NCI-H1417 (cell line): Measurements from ENCODE around the gene ARHGAP30.

ENCODE experiments used
- DNase-seq, 3 experiments: peaks; one replicate each; lab custom pipeline; 2025; lab: John Stamatoyannopoulos, UW

The ARHGAP30 gene

DNA sequence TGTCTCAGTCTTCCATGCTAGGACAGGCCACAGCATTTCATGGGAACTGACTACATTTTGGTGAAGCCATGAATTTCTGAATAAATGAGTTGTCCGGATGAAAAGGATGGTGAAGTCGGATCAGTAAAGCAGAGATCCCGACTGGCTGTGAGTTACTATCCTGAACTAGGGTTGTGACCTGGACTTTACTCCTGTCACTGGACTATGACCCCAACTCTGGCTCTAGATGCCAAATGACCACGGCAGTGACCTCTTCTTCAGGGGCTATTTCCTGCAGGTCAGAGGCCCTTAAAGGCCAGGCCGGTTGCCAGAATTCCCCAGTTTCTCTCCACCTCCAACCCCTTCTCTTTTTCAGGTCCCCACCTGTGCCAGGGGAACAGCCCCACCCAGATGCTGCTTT lies 21.4 kb upstream of the ARHGAP30 start:
- no peak for DNase-seq

- DNase-seq = no peak
Observed at GRCh38 chr1:161090617-161091016, 20.9 kb upstream of the ARHGAP30 start.

- no peak for DNase-seq
Observed at GRCh38 chr1:161089938-161090337, 20.2 kb upstream of the ARHGAP30 start.

DNA sequence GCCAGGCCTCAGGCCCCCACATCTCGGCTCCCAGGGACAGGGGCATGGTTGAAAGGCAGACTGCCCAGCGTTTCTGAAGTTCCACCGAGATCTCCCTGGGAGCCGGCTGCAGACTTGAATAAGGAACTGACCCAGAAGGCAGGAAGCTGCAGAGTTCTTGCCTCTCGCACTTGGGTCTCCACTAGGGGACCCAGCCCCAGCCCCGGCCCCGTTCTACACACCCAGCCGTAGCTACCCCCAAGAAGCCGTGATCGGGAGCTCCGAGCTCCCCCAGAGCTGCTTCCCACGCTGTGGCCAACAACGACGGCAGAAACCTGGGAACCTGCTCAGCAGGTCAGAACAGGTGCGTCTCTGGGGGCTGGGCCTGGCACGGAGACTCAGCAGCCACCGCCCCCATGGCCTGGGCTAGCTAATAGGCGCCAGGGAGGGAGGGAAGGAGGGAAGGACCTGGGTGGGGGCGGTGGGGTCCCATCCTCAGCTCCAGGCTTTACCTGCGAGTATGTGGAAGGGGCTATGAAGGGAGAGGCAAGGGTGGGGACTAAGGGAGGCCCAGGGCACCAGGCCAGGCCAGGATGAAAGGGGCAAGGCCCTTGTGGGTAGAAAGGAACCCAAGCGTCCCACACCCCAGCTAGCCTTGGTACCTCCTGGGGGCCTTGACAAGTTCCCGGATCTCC lies 19.7 kb upstream of the ARHGAP30 start, which contains the start of gene NECTIN4:
NECTIN4 (minus strand) TSS at position 308 of the 674 bp plus-strand sequence; CDS start at position 46, 262 bp downstream.
- DNase-seq = peak in 1 of 3 experiments; percentile 6

DNA sequence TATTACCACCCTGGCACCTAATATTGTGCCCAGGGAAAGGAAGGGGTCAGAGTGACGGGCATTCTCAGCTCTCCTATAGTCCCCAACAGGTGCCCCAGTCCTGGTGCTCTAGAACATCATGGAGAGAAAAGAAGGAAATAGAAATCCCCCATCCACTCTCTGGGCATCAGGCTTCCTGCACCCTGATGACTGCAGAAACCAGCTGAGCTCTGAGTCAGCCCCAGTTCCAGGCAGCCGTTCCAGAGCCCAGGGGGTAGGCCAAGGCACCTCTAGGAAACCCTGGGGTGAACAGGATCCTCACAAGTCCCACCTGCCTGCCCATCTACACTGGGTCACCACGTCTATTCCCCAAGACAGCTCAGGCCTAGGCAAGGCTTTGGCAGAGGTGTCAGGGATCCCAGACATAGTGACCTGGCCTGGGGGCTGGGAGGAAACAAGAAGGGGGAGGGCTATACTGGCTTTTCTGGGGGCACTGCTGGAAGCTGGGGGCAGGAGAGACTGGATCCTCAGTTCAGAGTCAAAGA lies 19.0 kb upstream of the ARHGAP30 start:
- DNase-seq = no peak

DNA sequence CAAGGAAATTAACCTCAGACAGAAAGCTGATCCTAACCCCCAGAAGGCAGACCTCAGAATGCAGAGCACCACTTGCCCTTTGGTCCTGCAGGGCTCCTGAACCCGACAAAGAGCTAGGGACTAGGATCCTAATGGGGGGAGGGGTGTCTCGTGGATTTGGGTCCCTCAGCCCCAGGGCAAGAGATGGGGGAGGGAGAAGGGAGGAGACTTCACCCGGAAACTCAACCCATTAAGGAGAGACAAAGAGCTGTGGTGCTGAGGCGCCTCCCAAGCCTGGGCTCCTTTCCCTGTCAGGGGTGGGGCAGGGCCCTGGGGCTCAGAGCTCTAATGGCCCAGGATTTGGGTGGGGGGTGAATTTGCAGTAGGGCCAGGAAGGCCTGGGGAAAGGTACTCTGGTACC lies 16.8 kb upstream of the ARHGAP30 start:
- no peak for DNase-seq

GRCh38 chr1:161085165-161085564 lies 15.5 kb upstream of the ARHGAP30 start:
- no peak for DNase-seq

DNA sequence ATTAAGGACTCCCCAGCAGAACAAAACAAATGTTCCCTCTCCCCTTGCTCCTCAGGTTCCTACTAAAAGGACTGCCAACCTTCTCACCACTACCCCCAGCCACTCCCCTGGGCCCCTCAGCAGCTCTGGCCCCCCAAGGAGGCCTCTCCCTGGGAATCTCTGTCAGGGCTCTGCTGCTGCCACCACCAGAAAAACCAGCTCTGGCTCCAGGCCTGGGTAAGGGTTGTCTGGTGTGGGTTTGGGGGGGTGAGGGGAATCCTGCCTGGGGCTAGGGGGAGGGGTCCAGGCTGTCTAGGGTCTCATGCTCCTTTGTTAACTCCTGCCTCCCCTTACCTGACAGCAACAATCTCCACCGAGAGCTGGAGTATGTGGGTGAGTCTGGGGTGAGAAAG lies 14.9 kb upstream of the ARHGAP30 start:
- DNase-seq = no peak

DNA sequence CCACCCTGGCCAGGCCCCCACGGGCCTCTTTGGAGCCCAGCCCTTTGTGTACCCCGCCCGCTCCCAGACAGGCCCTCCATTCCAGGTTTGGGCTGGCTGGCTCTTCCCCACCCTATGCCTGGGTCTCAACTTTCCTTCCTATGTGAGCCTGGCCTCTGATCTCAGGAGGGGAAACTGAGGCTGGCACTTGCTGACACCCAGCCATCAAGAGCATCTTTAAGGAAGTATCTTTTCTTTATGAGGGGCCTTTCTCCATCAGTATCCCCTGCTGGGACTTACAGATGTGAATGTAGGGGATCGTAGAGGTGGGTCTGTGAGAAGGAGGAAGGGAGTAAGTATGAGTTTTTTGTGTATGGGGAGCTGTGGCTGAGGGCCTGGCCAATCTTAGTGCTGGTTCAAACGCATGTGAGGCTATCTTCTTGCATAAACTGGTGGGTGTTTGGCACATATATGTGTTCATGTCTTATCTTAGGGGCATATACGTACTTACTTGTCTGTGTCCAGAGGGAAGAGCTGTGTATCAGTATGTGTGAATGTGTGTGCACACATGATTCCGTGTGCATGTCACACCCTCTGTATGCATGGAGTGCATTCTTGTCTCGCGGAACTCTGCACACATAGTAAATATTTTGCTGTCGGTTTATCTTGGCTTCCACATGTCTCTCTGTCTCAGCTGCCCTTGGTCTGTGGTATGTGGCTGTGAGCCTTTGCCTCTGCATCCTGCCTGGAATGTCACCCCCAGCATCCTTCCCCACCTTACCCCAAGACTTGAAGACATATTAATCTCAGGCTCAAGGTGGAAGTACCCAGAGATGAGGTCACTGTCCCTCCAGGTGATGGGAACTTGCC lies 14.3 kb upstream of the ARHGAP30 start:
- no peak for DNase-seq

GRCh38 chr1:161082996-161083747 lies 13.5 kb upstream of the ARHGAP30 start:
- DNase-seq = no peak

DNA sequence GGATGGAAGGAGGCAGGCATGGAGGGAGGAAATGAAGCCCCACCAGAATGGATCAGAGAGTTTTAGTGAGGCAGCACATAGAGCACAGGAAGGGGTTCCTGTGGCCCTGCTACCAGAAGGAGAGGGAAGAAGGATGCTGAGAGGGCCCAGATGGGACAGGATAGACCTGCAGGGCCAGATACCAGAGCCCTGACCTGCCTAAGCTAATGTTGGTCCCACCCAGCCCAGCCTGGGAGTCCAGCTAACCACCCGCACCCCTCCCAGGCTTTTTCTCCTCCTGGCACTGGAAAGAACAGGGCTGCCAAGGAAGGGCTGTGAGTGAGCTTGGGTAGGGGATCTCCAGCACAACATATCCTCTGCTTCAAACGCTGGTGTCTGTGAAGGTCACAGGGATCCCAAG lies 12.8 kb upstream of the ARHGAP30 start:
- DNase-seq = no peak

GRCh38 chr1:161081519-161081918 lies 11.8 kb upstream of the ARHGAP30 start:
- no peak for DNase-seq

DNA sequence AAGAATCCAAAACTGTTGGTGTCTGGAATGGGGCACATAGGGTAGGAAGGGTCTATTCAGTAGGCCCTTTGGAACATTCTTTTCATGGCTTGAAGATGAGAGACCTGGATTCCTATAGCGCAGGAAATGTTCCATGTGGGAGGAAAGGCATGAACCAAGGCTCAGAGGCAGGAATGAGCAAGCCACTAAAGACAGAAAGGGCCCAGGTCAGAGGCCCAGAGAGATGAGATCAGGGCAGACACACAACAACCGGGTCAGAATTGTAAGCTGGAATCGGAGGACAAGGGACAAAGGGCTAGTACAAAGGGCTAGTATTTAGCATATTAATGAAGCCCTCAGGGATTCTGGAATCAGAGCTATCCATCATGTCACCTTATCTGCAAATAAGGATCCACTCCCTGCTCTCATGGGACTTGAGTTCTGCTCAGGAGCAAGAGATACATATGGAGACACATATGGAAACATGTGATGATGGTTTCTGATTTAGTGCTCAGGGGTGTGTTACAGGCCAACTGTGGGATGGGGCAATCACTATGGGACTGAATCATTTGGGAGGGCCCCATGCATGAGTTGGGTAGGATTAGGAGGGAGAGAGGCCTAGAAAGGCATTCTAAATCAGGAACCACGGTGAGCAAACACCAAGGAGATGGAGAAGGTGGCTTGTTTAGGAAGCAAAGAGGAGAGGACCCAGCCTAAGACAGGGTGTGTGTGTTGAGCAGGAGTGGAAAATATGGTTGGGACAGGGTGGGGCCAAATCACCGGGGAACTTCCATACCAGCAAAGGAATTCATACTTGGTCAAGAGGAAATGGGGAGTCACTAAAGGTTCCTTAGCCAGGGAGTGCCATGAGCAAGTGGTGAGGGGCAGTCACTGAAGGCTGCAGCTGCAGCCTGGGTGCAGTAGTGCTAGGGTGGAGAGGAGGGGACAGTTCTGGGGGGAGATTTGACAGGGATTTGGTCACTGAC lies 11.0 kb upstream of the ARHGAP30 start:
- DNase-seq = no peak

DNA sequence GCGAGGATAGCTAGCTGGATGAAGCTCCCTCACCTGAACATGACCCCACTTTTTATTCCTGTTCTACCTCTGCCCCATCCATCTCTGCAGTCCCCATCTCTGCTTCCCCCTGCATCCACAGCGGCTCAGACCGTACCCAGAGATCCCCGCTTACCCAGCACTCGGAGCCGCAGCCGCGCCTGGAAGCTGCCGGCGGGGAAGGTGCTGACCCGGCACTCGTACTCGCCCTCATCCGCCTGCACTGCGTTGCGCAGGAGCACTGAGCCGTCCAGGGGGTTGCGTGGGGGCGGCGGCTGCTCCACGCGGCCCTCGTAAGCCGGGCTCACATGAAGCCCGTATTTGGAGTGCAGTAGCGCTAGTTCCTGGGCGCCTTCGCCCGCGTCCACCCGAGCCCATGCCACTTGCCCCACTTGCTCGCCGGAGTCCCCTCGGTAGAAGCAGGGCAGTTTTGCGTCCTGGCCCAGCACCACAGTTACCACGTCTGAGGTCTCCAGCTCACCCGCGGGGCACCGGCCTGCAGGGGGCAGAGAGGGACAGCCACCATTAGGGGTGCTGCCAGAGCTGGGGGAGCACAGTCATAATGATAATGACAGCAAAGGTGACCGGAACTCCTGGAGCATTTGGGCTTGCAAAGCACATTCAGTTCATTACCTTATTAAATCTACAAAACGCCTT lies 9.9 kb upstream of the ARHGAP30 start:
- DNase-seq = no peak

DNA sequence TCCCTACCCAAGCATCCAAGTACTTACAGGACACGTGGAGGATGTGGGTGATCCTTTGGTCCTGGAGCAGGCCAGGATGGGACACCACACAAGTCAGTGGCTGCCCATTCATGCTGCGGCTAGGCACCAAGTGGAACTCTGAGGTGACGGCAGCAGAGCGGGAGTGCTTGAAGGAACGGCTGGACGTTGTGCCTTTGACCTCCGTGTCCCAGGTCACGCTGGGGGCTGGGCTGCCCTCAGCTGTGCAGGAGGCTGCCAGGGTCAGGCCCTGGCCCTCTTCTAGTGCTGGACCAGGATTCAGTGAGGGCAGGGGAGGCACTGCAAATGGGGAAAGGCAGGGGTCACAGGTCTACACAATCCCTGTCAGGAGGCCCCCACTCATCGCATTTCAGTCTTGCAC lies 7.7 kb upstream of the ARHGAP30 start:
- no peak for DNase-seq

GRCh38 chr1:161076410-161076809 lies 6.7 kb upstream of the ARHGAP30 start:
- no peak for DNase-seq

- peak in 2 of 3 experiments; percentile 40 to 52 for DNase-seq
Observed at GRCh38 chr1:161074676-161075368, 5.1 kb upstream of the ARHGAP30 start.

- DNase-seq = no peak
Observed at GRCh38 chr1:161073474-161074121, 3.9 kb upstream of the ARHGAP30 start.

GRCh38 chr1:161072751-161073449 lies 3.2 kb upstream of the ARHGAP30 start:
- DNase-seq = no peak
